ENCODE results near the gene TDRD9.
"Not testable (repeated sequence)": the region's sequence is repeated elsewhere in the genome, so short reads cannot be mapped to it uniquely, and the experiment has no call there.

TDRD9 gene

GRCh38 chr14:103928011-103928890, at the start of gene TDRD9:
TSS of gene TDRD9 (plus strand) at chr14:103928456. CDS start at chr14:103928510, 54 bp downstream.
- DNase-seq: no peak

GRCh38 chr14:103879118-103879569, 49.1 kb upstream of the TDRD9 start:
- no peak for DNase-seq

GRCh38 chr14:103879570-103880347, 48.5 kb upstream of the TDRD9 start:
- no peak for DNase-seq

- peak in 1 of 2 experiments; percentile 22 for DNase-seq
Observed at GRCh38 chr14:103880348-103881267, 47.6 kb upstream of the TDRD9 start.

- DNase-seq: no peak
Observed at GRCh38 chr14:103881268-103882201, 46.7 kb upstream of the TDRD9 start.

GRCh38 chr14:103882503-103883262, 45.6 kb upstream of the TDRD9 start:
- no peak for DNase-seq

GRCh38 chr14:103883263-103883523, 45.1 kb upstream of the TDRD9 start:
- no peak for DNase-seq

- DNase-seq: no peak
Observed at GRCh38 chr14:103884854-103885253, 43.4 kb upstream of the TDRD9 start.

- no peak for DNase-seq
Observed at GRCh38 chr14:103885509-103885932, 42.7 kb upstream of the TDRD9 start.

GRCh38 chr14:103886304-103887169, 41.7 kb upstream of the TDRD9 start:
- DNase-seq: no peak

- no peak for DNase-seq
Observed at GRCh38 chr14:103887170-103887501, 41.1 kb upstream of the TDRD9 start.

- DNase-seq: no peak
Observed at GRCh38 chr14:103887557-103888115, 40.6 kb upstream of the TDRD9 start.

- not testable (repeated sequence) for DNase-seq
Observed at GRCh38 chr14:103889002-103889312, 39.3 kb upstream of the TDRD9 start.

GRCh38 chr14:103889313-103890051, 38.8 kb upstream of the TDRD9 start:
- DNase-seq: no peak

- DNase-seq: no peak
Observed at GRCh38 chr14:103890052-103890371, 38.2 kb upstream of the TDRD9 start.

- no peak for DNase-seq
Observed at GRCh38 chr14:103890821-103891666, 37.2 kb upstream of the TDRD9 start.

GRCh38 chr14:103891667-103892215, 36.5 kb upstream of the TDRD9 start:
- no peak for DNase-seq

- no peak for DNase-seq
Observed at GRCh38 chr14:103892247-103892646, 36.0 kb upstream of the TDRD9 start.
